ENCODE results near the gene WNT3. TPM values are rescaled to one million over a fixed set of nuclear protein-coding genes. Genes with fewer than 3 reads are reported as not detected.
"Not testable (repeated sequence)": the region's sequence is repeated elsewhere in the genome, so short reads cannot be mapped to it uniquely, and the experiment has no call there.

WNT3 gene
- total RNA-seq, 1 experiment from 2014 or later = 7.0 TPM

- DNase-seq (ENCODE audit: extremely low read depth, low read depth) = no peak
These were observed 48.7 kb downstream of the WNT3 start for GRCh38 chr17:46769531-46770438.

DNA sequence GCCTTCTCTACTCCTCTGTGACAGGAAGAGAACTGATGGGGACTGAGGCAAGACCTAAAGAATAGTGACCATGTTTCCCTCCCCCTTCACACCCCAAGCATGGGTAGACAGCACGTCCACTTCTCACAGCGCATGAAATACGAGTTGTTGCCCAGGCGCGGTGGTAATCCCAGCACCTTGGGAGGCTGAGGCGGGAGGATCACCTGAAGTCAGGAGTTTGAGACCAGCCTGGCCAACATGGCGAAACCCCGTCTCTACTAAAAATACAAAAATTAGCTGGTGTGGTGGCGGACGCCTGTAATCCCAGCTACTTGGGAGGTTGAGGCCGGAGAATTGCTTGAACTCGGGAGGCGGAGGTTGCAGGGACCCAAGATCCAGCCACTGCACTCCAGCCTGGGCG, 49.6 kb downstream of the WNT3 start:
- DNase-seq (ENCODE audit: extremely low read depth, low read depth) = not testable (repeated sequence)

DNA sequence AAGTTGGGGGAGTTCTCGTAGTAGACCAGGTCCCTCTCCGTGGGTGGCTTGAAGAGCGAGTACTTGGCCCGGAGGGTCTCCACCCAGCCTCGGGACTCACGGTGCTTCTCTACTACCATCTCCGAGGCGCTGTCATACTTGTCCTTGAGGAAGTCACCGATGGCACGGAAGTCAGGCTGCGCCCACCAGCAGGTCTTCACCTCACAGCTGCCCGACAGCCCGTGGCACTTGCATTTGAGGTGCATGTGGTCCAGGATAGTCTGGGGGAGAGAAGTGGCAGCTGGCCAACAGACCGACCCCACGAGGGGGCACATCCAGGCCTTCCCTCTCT, 50.0 kb downstream of the WNT3 start:
- DNase-seq (ENCODE audit: extremely low read depth, low read depth) = no peak

- DNase-seq (ENCODE audit: extremely low read depth, low read depth) = no peak
These were observed 51.7 kb downstream of the WNT3 start for GRCh38 chr17:46766493-46767491.

DNA sequence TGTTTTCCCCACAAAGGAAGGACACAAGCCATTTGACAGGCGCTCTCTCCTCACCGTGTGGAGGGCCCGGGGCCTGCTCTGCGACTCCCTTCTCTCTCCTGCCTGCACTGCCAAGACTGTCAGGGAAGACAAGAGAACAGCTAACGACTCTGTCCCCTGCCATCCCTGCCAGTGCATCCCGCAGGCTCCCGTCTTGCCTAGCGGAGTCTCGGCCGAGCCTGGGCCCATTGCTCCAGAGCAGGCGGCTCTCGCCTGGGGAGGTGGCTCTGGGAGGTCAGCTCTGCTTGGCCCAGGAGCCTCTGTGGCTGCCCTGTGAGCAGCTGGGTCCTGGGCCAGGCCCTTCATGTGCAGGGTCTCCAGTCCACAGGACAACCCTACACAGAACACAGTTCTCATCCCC, 53.0 kb downstream of the WNT3 start:
- DNase-seq (ENCODE audit: extremely low read depth, low read depth) = no peak

DNA sequence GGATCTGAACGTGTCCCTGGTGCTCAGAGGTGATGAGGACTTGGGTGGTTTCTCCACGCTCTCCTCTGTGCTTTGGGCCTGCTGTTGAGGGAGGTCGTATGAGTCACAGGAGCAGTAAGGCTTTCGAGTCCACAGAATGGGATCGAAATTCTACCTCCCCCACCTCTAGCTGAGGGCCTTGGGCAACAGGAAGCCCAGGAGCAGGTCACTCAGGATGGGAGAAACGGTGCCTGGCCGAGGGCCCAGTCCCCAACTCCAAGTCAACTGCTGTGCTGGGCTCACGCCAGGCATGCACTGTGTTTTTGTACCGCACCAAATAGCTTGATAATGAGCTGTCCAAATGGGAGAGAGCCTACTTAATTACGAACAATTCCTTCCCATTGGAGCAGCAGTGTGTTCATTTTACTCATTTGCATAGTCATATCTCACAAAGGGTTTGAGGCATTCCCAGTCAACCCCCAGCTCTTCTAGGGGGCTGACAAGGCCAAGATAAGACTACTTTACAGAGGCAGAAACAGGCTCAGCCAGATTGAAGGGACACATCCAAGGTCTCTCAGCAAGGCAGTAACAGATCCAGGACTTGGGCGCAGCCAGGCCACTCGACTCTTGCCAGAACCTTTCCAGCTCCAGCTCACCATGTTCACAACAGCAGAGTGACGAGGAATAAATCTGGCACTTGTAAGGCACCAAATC, 53.6 kb downstream of the WNT3 start:
- no peak for DNase-seq (ENCODE audit: extremely low read depth, low read depth)

- DNase-seq (ENCODE audit: extremely low read depth, low read depth) = no peak
These were observed 54.3 kb downstream of the WNT3 start for GRCh38 chr17:46764000-46764708.

DNA sequence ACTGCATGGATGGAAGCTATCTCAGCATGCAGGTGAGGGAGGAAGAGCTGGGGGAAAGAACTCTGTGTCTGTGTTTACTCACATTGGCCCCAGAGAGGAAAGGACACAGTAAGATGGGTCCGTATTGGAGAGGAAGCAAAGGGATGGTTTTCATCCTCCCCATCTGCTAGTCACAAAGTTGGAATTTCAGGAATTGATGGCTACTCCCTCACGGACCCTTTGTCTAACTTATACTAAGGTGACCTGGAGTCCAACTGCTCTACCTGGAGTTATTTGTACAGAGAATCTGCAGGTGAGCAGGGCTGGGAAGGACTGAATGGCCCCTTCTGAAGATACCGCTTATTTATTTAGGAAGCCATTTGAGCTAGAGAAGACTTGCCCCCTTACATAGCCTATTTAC, 55.1 kb downstream of the WNT3 start:
- DNase-seq (ENCODE audit: extremely low read depth, low read depth) = no peak

- no peak for DNase-seq (ENCODE audit: extremely low read depth, low read depth)
These were observed 59.4 kb downstream of the WNT3 start for GRCh38 chr17:46759141-46759540.

DNA sequence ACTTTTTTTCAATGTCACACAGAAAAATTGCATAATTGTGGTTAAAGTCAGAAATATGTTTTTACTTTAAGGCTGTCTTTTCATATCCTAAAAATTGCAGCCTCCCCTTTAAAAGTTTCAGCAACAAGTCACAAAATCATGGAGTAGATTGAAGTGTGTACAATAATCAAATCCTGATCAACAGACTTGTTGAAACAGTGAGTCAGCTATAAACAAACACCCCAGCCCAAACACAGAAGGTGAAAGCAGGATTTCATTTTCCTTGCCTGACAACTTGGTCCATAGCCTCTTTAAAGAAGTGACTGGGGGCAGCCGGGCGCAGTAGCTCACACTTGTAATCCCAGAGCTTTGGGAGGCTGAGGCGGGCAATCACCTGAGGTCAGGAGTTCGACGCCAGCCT, 59.9 kb downstream of the WNT3 start:
- DNase-seq (ENCODE audit: extremely low read depth, low read depth) = peak; percentile 9

DNA sequence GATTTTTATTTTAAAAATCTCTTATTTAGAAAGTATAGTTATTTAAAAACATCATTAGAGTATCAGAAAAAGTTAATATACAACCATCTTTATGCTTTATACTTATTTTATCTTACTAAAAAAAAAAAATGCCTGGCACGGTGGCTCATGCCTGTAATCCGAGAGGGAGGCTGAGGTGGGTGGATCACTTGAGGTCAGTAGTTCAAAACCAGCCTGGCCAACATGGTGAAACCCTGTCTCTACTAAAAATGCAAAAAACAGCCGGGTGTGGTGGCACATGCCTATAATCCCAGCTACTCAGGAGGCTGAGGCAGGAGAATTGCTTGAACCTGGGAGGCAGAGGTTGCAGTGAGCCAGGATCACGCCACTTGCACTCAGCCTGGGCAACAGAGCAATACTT, 60.9 kb downstream of the WNT3 start:
- not testable (repeated sequence) for DNase-seq (ENCODE audit: extremely low read depth, low read depth)

DNA sequence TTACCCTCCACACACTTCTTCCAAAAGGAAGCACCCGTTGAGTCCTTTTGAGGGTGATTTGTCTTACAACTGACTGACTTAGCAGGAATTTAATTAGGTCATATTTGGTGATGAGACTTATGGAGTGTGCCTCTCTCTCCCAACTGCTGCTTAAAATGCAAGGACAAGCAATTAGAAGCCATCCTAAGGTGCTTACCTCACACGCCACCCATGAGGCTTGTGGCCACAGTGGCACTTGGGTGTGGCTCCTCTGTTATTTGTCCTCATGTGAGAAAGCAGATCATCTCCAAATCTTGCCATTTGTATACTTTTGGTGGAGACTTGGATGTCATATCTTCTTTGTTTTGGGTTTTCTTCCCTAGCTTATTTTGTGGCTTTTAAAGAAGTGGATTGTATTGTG, 61.6 kb downstream of the WNT3 start:
- DNase-seq (ENCODE audit: extremely low read depth, low read depth) = no peak

DNA sequence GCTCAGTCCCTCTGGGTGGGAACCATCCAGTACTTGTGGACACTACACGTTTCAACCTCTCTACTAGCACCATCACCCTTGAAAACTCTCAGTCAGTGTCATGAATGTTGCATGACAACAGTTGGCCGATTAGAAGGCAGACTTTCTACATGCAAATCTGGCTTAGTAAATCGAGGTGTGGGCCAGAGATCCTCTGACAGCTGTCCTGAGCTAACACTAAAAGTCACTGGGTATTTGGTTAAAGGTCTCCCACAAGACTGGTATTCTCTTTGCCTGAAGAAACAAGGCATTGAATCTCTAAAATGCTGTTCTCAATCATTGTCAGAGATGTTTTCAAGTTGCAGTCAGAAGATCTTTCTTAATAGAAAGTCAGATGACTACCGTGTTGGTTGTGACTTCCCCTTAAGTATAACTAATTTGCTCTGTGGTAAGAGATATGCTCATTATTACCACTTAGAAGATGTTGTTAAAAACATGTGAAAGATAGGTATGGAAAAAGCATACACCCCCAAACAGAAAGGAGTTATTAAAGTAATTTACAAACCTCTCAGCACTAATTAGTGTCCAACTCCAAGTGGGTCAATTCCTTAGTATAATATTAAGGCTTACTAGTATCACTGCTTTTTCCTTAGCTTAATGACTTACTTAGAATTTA, 62.3 kb downstream of the WNT3 start:
- no peak for DNase-seq (ENCODE audit: extremely low read depth, low read depth)

GRCh38 chr17:46753776-46754175, 64.7 kb downstream of the WNT3 start:
- no peak for DNase-seq (ENCODE audit: extremely low read depth, low read depth)

DNA sequence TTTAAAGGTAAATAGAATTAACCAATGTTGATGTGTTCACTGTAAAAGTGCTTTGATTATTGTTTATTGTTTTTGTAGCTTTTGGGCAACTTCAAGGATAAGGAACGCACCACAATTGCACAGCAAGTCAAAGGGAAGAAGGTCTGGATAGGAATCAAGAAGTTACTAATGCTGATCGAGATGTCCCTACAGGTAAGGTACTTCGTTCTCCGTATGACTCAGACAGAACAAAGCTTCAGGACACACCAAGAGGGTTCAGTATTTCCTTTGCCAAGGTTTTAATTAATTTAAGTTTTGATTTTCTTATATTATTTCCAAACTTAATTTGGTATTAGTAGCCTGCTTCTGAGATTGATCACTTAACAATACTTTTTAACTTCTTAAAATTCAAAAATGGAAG, 67.1 kb downstream of the WNT3 start:
- DNase-seq (ENCODE audit: extremely low read depth, low read depth) = no peak

DNA sequence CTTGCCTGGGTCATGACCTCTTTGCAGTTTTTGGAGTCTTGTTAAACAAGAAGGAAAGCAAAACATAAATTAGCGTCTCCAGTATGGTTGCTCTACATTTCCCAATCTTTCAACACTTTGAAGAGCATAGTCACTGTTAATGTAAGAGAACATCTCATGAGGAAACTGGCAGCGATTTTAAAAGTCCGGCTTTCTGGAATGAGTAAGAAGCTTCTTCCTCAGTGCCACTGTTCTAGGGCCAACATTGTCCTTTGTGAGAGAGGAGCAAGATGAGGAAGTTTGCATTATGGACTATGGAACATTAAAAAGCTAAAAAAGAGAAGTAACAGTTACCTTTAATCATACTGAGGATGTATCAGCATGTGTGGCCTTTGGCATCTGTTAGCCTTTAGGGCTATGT, 73.1 kb downstream of the WNT3 start:
- DNase-seq (ENCODE audit: extremely low read depth, low read depth) = no peak

DNA sequence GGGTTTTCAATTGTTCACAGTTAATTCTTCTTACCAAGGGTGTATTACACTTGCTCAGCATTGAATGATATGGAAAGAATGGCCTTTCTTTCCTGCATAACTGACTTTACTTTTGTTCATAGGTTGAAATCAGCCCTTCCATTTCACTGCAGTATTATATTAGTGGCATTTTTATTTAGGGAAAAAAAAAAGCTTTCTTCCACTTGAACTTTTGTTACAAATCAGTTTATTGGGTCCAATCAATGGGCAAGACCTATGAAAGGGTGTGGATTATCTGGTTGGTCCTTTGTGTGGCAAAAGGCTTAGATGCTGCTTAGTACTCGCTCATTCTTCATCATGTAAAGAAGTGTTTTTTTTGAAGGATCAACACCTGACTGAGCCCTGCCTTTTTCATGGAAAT, 74.1 kb downstream of the WNT3 start:
- DNase-seq (ENCODE audit: extremely low read depth, low read depth) = no peak

DNA sequence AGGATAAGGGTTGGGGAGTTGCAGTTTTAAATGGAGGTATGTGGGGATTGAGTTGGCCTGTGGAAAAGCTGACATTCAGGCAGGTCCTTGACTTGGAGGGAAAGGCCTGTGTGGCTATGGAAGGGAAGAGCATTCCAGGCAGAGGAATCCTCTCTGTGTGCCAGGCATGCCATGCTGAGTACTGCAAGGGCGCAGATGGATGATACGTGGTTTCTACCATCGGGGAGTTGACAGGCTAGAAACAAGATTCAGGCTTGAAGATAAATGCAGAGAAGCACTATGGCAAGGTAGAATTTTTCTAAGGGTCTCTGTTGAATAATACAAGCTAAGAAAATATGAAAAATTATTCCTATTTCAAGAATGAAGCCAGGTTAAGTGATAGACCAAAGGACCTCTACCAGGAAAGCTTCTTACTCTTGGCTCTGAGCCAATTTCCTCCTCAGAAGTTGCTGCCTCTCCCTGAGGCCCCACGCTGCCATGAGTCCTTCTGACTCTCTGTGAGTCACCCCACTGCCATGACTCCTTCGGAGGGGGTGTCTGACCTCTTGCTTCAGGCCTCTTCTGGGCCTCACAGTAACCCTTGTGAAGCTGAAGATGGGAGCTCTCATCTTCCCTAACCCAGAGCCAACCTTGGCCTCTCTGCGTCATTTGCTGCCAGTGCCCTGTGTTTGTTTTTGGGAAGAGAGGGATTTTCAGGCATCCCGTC, 75.8 kb downstream of the WNT3 start:
- DNase-seq (ENCODE audit: extremely low read depth, low read depth) = no peak

DNA sequence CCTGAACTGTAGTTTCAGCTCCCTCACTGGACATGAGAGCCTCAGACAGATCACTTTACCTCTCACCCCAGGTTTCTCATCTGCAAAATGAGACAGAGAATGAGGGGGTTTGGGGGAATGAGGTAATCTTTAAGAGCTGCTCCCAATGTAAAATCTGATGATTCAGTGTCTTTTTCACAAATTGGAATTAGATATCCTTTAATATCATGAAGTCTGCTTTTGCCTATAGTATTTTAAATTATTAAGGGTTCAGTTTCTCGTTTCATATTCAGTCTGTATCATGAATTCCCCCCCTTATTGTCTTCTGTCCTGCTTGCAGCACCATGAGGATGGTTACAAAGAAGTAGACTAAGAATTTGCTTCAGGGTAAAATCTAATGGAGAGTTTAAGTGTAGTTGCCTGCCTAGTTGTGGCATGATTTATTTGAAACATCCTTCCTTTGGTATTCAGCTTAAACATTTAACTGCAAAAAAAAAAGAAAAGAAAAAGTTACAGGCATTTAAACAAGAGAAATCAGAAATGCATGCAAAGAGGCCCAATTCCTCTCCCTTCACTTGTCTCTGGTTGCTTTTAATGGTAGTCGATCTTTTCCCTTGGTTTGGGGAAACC, 77.3 kb downstream of the WNT3 start:
- no peak for DNase-seq (ENCODE audit: extremely low read depth, low read depth)

Measured in NCI-H460 (cell line).